ENCODE results near the gene FRK.
"Not testable (repeated sequence)": the region's sequence is repeated elsewhere in the genome, so short reads cannot be mapped to it uniquely, and the experiment has no call there.

DNA sequence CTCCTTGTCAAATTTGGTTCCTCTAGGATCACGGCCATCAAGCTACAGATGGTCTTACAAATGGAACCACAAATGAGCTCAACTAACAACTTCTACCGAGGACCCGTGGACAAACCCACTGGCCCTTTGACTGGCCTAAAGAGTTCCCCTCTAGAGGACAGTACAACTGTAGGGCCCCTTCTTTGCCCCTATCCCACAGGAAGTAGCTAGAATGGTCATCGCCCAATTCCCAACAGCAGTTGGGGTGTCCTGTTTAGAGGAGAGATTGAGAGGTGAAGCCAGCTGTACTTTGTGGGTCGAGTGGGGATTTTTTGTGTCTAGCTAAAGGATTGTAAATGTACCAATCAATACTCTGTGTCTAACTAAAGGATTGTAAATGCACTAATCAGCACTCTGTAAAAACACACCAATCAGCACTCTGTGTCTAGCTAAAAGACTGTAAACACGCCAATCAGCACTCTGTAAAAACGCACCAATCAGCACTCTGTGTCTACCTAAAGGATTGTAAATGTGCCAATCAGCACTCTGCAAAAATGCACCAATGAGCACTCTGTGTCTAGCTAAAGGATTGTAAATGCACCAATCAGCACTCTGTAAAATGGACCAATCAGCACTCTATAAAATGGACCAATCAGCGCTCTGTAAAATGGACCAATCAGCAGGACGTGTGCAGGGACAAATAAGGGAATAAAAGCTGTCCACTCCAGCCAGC is 35.5 kb upstream of the FRK start:
- not testable (repeated sequence) for TF ChIP-seq TAF1, POLR2AphosphoS5 (IDR thresholded peaks at IDR 0.05; ENCODE audit: low read depth, low read length)

Data from GM12891 (cell line).